ENCODE data around the gene ITFG1.

Gene ITFG1

GRCh38 chr16:47258874-47259461, 201.9 kb downstream of the ITFG1 start:
- Histone ChIP-seq H3K4me1 (ENCODE audit: control insufficient read depth, insufficient read depth, low read length) (no peaks in the 10 kb centered on the region), H3K9ac (ENCODE audit: low read depth, low read length) (no peak overlapping the region), H3K9me3 (ENCODE audit: control insufficient read depth, insufficient read depth, low read length) (no peaks in the 10 kb centered on the region), H3K36me3 (ENCODE audit: control insufficient read depth, insufficient read depth, low read length) (no peaks in the 10 kb centered on the region), H3K4me3 (ENCODE audit: low read depth, low read length) (no peak overlapping the region), H3K27me3 (ENCODE audit: control insufficient read depth, insufficient read depth, low read length) (no peaks in the 10 kb centered on the region)

GRCh38 chr16:47254756-47255155, 206.1 kb downstream of the ITFG1 start:
- Histone ChIP-seq H3K4me1 (ENCODE audit: control insufficient read depth, insufficient read depth, low read length) (no peaks in the 10 kb centered on the region), H3K36me3 (ENCODE audit: control insufficient read depth, insufficient read depth, low read length) (no peaks in the 10 kb centered on the region), H3K27me3 (ENCODE audit: control insufficient read depth, insufficient read depth, low read length) (no peaks in the 10 kb centered on the region), H3K9me3 (ENCODE audit: control insufficient read depth, insufficient read depth, low read length) (no peaks in the 10 kb centered on the region), H3K4me3 (ENCODE audit: low read depth, low read length) (no peak overlapping the region), H3K9ac (ENCODE audit: low read depth, low read length) (no peak overlapping the region)

GRCh38 chr16:47250983-47251382, 209.9 kb downstream of the ITFG1 start:
- no peaks in the 10 kb centered on the region for H3K9me3 ChIP-seq (ENCODE audit: control insufficient read depth, insufficient read depth, low read length)
- H3K4me3 ChIP-seq (ENCODE audit: low read depth, low read length), result no peak overlapping the region
- no peaks in the 10 kb centered on the region for H3K4me1 ChIP-seq (ENCODE audit: control insufficient read depth, insufficient read depth, low read length)
- H3K36me3 ChIP-seq (ENCODE audit: control insufficient read depth, insufficient read depth, low read length), result no peaks in the 10 kb centered on the region
- no peak overlapping the region for H3K9ac ChIP-seq (ENCODE audit: low read depth, low read length)
- H3K27me3 ChIP-seq (ENCODE audit: control insufficient read depth, insufficient read depth, low read length), result no peaks in the 10 kb centered on the region

GRCh38 chr16:47247690-47248089, 213.2 kb downstream of the ITFG1 start:
- no peaks in the 10 kb centered on the region for H3K36me3 ChIP-seq (ENCODE audit: control insufficient read depth, insufficient read depth, low read length)
- H3K27me3 ChIP-seq (ENCODE audit: control insufficient read depth, insufficient read depth, low read length), result no peaks in the 10 kb centered on the region
- H3K4me3 ChIP-seq (ENCODE audit: low read depth, low read length), result no peak overlapping the region
- H3K4me1 ChIP-seq (ENCODE audit: control insufficient read depth, insufficient read depth, low read length), result no peaks in the 10 kb centered on the region
- no peaks in the 10 kb centered on the region for H3K9me3 ChIP-seq (ENCODE audit: control insufficient read depth, insufficient read depth, low read length)
- no peak overlapping the region for H3K9ac ChIP-seq (ENCODE audit: low read depth, low read length)

GRCh38 chr16:47244206-47244605, 216.7 kb downstream of the ITFG1 start:
- Histone ChIP-seq H3K9me3 (ENCODE audit: control insufficient read depth, insufficient read depth, low read length) (no peaks in the 10 kb centered on the region), H3K36me3 (ENCODE audit: control insufficient read depth, insufficient read depth, low read length) (no peaks in the 10 kb centered on the region), H3K4me1 (ENCODE audit: control insufficient read depth, insufficient read depth, low read length) (no peaks in the 10 kb centered on the region), H3K4me3 (ENCODE audit: low read depth, low read length) (no peak overlapping the region), H3K27me3 (ENCODE audit: control insufficient read depth, insufficient read depth, low read length) (no peaks in the 10 kb centered on the region), H3K9ac (ENCODE audit: low read depth, low read length) (no peak overlapping the region)

GRCh38 chr16:47241061-47241460, 219.8 kb downstream of the ITFG1 start:
- H3K4me3 ChIP-seq (ENCODE audit: low read depth, low read length), result no peak overlapping the region
- H3K36me3 ChIP-seq (ENCODE audit: control insufficient read depth, insufficient read depth, low read length), result no peaks in the 10 kb centered on the region

GRCh38 chr16:47236716-47237115, 224.1 kb downstream of the ITFG1 start:
- Histone ChIP-seq H3K9me3 (ENCODE audit: control insufficient read depth, insufficient read depth, low read length) (no peaks in the 10 kb centered on the region), H3K27me3 (ENCODE audit: control insufficient read depth, insufficient read depth, low read length) (no peaks in the 10 kb centered on the region), H3K4me3 (ENCODE audit: low read depth, low read length) (no peak overlapping the region), H3K4me1 (ENCODE audit: control insufficient read depth, insufficient read depth, low read length) (no peaks in the 10 kb centered on the region), H3K9ac (ENCODE audit: low read depth, low read length) (no peak overlapping the region), H3K36me3 (ENCODE audit: control insufficient read depth, insufficient read depth, low read length) (no peaks in the 10 kb centered on the region)

More at GRCh38 chr16:47241061-47241460, 219.8 kb downstream of the ITFG1 start:
- Histone ChIP-seq H3K9me3 (ENCODE audit: control insufficient read depth, insufficient read depth, low read length) (no peaks in the 10 kb centered on the region), H3K27me3 (ENCODE audit: control insufficient read depth, insufficient read depth, low read length) (no peaks in the 10 kb centered on the region), H3K9ac (ENCODE audit: low read depth, low read length) (no peak overlapping the region), H3K4me1 (ENCODE audit: control insufficient read depth, insufficient read depth, low read length) (no peaks in the 10 kb centered on the region)

- no peaks in the 10 kb centered on the region for H3K4me1 ChIP-seq (ENCODE audit: control insufficient read depth, insufficient read depth, low read length)
- no peaks in the 10 kb centered on the region for H3K9me3 ChIP-seq (ENCODE audit: control insufficient read depth, insufficient read depth, low read length)
- no peak overlapping the region for H3K4me3 ChIP-seq (ENCODE audit: low read depth, low read length)
- H3K27me3 ChIP-seq (ENCODE audit: control insufficient read depth, insufficient read depth, low read length), result no peaks in the 10 kb centered on the region
- H3K36me3 ChIP-seq (ENCODE audit: control insufficient read depth, insufficient read depth, low read length), result no peaks in the 10 kb centered on the region
- H3K9ac ChIP-seq (ENCODE audit: low read depth, low read length), result no peak overlapping the region
These were observed 230.6 kb downstream of the ITFG1 start for GRCh38 chr16:47230296-47230695.

GRCh38 chr16:47229053-47230050, 231.5 kb downstream of the ITFG1 start:
- H3K36me3 ChIP-seq (ENCODE audit: control insufficient read depth, insufficient read depth, low read length), result no peaks in the 10 kb centered on the region
- no peaks in the 10 kb centered on the region for H3K9me3 ChIP-seq (ENCODE audit: control insufficient read depth, insufficient read depth, low read length)
- no peaks in the 10 kb centered on the region for H3K27me3 ChIP-seq (ENCODE audit: control insufficient read depth, insufficient read depth, low read length)
- H3K4me1 ChIP-seq (ENCODE audit: control insufficient read depth, insufficient read depth, low read length), result no peaks in the 10 kb centered on the region
- no peak overlapping the region for H3K4me3 ChIP-seq (ENCODE audit: low read depth, low read length)
- H3K9ac ChIP-seq (ENCODE audit: low read depth, low read length), result no peak overlapping the region

- Histone ChIP-seq H3K4me1 (ENCODE audit: control insufficient read depth, insufficient read depth, low read length) (no peaks in the 10 kb centered on the region), H3K4me3 (ENCODE audit: low read depth, low read length) (no peak overlapping the region), H3K9me3 (ENCODE audit: control insufficient read depth, insufficient read depth, low read length) (no peaks in the 10 kb centered on the region), H3K9ac (ENCODE audit: low read depth, low read length) (no peak overlapping the region), H3K27me3 (ENCODE audit: control insufficient read depth, insufficient read depth, low read length) (no peaks in the 10 kb centered on the region), H3K36me3 (ENCODE audit: control insufficient read depth, insufficient read depth, low read length) (no peaks in the 10 kb centered on the region)
These were observed 232.6 kb downstream of the ITFG1 start for GRCh38 chr16:47228241-47228640.

- Histone ChIP-seq H3K9ac (ENCODE audit: low read depth, low read length) (no peak overlapping the region), H3K4me1 (ENCODE audit: control insufficient read depth, insufficient read depth, low read length) (no peaks in the 10 kb centered on the region), H3K4me3 (ENCODE audit: low read depth, low read length) (no peak overlapping the region), H3K9me3 (ENCODE audit: control insufficient read depth, insufficient read depth, low read length) (no peaks in the 10 kb centered on the region), H3K36me3 (ENCODE audit: control insufficient read depth, insufficient read depth, low read length) (no peaks in the 10 kb centered on the region), H3K27me3 (ENCODE audit: control insufficient read depth, insufficient read depth, low read length) (no peaks in the 10 kb centered on the region)
These were observed 247.0 kb downstream of the ITFG1 start for GRCh38 chr16:47213761-47214440.
